Keratinocyte (primary cell): Measurements from ENCODE around the gene ALOX12B. TPM values are rescaled to one million over a fixed set of nuclear protein-coding genes. Genes with fewer than 3 reads are reported as not detected.

ENCODE experiments used
- DNase-seq: peaks from one replicate; pipeline ENCODE4 v3.0.0-alpha.2; 2011; ENCODE audit warnings: low read depth, missing footprints, low spot score
- FAIRE-seq: peaks from 2 replicates; lab custom pipeline; 2011; peaks lifted over from hg19 to GRCh38; lab: Jason Lieb, UNC
- H2AFZ ChIP-seq: 2 replicates; pipeline ENCODE4 v1.6.0; 2012; ENCODE audit warnings: low read length, control low read depth, inconsistent platforms; ENCODE audit not compliant: control insufficient read depth
- H3K27ac ChIP-seq: 2 replicates; pipeline ENCODE4 v1.5.1; 2011; ENCODE audit warnings: low read length; ENCODE audit not compliant: control insufficient read depth, insufficient read depth
- H3K27me3 ChIP-seq: 3 replicates; pipeline ENCODE4 v1.6.0; 2011; ENCODE audit warnings: low read length; ENCODE audit not compliant: control insufficient read depth, insufficient read depth; ENCODE audit errors: extremely low read depth
- H3K36me3 ChIP-seq, 2 experiments: 2 replicates in 1 of 2; 3 replicates in 1 of 2; pipeline ENCODE4 v1.5.1; 2011; ENCODE audit warnings: low read length in 2 of 2, mild to moderate bottlenecking in 1 of 2; ENCODE audit not compliant: control insufficient read depth in 2 of 2, insufficient read depth in 2 of 2; ENCODE audit errors: extremely low read depth in 1 of 2
- H3K4me1 ChIP-seq: 3 replicates; pipeline ENCODE4 v1.5.1; 2011; ENCODE audit warnings: low read length; ENCODE audit not compliant: control insufficient read depth, insufficient read depth; ENCODE audit errors: extremely low read depth
- H3K4me2 ChIP-seq: 3 replicates; pipeline ENCODE4 v1.6.0; 2011; ENCODE audit warnings: low read depth, low read length; ENCODE audit not compliant: control insufficient read depth, insufficient read depth; ENCODE audit errors: extremely low read depth
- H3K4me3 ChIP-seq, 3 experiments: fragments of 200-600 bp in 1 of 3; sonication (generic) in 1 of 3; 2 replicates in 2 of 3; 3 replicates in 1 of 3; pipeline ENCODE4 v1.5.1; 2011 to 2016; ENCODE audit warnings: low read length in 3 of 3, mild to moderate bottlenecking in 3 of 3, control low read depth in 2 of 3, inconsistent platforms in 1 of 3, low read depth in 1 of 3, mixed read lengths in 1 of 3, mixed run types in 1 of 3, moderate library complexity in 1 of 3; ENCODE audit not compliant: control insufficient read depth in 2 of 3, insufficient read depth in 2 of 3; ENCODE audit errors: extremely low read depth in 1 of 3
- H3K79me2 ChIP-seq: 2 replicates; pipeline ENCODE4 v1.6.0; 2012; ENCODE audit warnings: low read length; ENCODE audit not compliant: control insufficient read depth, insufficient read depth
- H3K9ac ChIP-seq: 3 replicates; pipeline ENCODE4 v1.6.0; 2011; ENCODE audit warnings: low read length; ENCODE audit not compliant: control insufficient read depth, insufficient read depth; ENCODE audit errors: extremely low read depth
- H3K9me1 ChIP-seq: 3 replicates; pipeline ENCODE4 v1.6.0; 2011; ENCODE audit warnings: low read length; ENCODE audit not compliant: control insufficient read depth, insufficient read depth; ENCODE audit errors: extremely low read depth
- H3K9me3 ChIP-seq: 2 replicates; pipeline ENCODE4 v1.5.1; 2012; ENCODE audit warnings: low read depth, low read length; ENCODE audit not compliant: control insufficient read depth
- H4K20me1 ChIP-seq: 3 replicates; pipeline ENCODE4 v1.6.0; 2011; ENCODE audit warnings: low read length; ENCODE audit not compliant: control insufficient read depth, insufficient read depth; ENCODE audit errors: extremely low read depth
- EZH2 ChIP-seq: IDR thresholded peaks from one replicate; pipeline ENCODE4 v1.6.1; 2012; ENCODE audit warnings: inconsistent platforms, mild to moderate bottlenecking, low read length, moderate library complexity
- dilution Hi-C: fragments of 300-500 bp; cut with MboI; formaldehyde crosslinking; loops from one replicate; pipeline ENCODE4 v1.7.0; 2020; ENCODE audit warnings: low sequenced_read_pairs; ENCODE audit not compliant: extremely low pct_ligation_motif_present
- polyA plus RNA-seq, 5 experiments: library from polyadenylated mRNA; depleted of rRNA in 3 of 5; stranded (reverse) in 3 of 5; stranded (forward) in 1 of 5; unstranded in 1 of 5; fragments of >200 nt; gene quantifications; 1 replicate in 1 of 5; 2 replicates in 3 of 5; 3 replicates in 1 of 5; pipeline versions ENCODE4 v1.2.1 to v1.2.3, GENCODE V29; 2011 to 2012; ENCODE audit warnings: missing spikeins in 2 of 5, low read depth in 1 of 5, low replicate concordance in 1 of 5
- TF ChIP-seq, protein P1 (sequence below), 3 experiments: IDR thresholded peaks in 1 of 3; conservative IDR thresholded peaks in 1 of 3; optimal IDR thresholded peaks in 1 of 3; 2 replicates in 2 of 3; 3 replicates in 1 of 3; pipeline versions ENCODE3 to v1.5.1; 2011; ENCODE audit warnings: low read length in 3 of 3, mild to moderate bottlenecking in 3 of 3, moderate library complexity in 2 of 3, control low read depth in 1 of 3, inconsistent platforms in 1 of 3; ENCODE audit not compliant: insufficient read depth in 2 of 3; ENCODE audit errors: extremely low read depth in 1 of 3

ALOX12B gene
- polyA plus RNA-seq, 1 donor (not counting 4 experiments of a cell fraction or from before 2014, with no cell fraction given) = 0.47 TPM

DNA sequence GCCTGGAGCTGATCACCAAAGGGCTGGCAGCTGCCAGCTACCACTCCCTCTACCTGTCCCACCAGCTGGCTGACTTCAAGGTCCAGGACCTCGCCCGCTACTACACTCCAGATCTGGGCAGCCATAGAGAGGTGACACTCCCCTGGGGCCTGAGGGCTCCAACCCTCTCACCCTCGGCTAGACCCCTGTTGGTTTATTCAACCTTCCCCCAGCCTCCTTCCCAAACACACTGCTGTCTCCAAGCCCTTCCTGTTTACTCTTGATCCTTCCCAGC, 18.0 kb downstream of the ALOX12B start:
- no peaks in the 10 kb centered on the region for H4K20me1 ChIP-seq
- no peak overlapping the region for H2AFZ ChIP-seq
- no peaks in the 10 kb centered on the region for H3K9me1 ChIP-seq
- H3K9me3 ChIP-seq = no peaks in the 10 kb centered on the region
- H3K4me2 ChIP-seq = no peak overlapping the region
- peaks cover 11% of the 10 kb centered on the region for H3K4me1 ChIP-seq
- H3K27ac ChIP-seq = no peak overlapping the region
- no peaks in the 10 kb centered on the region for H3K36me3 ChIP-seq
- no peak for TF ChIP-seq EZH2
- TF ChIP-seq, protein P1, sequence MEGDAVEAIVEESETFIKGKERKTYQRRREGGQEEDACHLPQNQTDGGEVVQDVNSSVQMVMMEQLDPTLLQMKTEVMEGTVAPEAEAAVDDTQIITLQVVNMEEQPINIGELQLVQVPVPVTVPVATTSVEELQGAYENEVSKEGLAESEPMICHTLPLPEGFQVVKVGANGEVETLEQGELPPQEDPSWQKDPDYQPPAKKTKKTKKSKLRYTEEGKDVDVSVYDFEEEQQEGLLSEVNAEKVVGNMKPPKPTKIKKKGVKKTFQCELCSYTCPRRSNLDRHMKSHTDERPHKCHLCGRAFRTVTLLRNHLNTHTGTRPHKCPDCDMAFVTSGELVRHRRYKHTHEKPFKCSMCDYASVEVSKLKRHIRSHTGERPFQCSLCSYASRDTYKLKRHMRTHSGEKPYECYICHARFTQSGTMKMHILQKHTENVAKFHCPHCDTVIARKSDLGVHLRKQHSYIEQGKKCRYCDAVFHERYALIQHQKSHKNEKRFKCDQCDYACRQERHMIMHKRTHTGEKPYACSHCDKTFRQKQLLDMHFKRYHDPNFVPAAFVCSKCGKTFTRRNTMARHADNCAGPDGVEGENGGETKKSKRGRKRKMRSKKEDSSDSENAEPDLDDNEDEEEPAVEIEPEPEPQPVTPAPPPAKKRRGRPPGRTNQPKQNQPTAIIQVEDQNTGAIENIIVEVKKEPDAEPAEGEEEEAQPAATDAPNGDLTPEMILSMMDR (optimal IDR thresholded peaks at IDR 0.05 in 1 of 3, IDR thresholded peaks at IDR 0.05 in 1 of 3, conservative IDR thresholded peaks at IDR 0.05 in 1 of 3; ENCODE audit: extremely low read depth in 1 of 3, insufficient read depth in 2 of 3, low read length in 3 of 3) = no peak
- FAIRE-seq = no peak
- H3K79me2 ChIP-seq = no peaks in the 10 kb centered on the region
- H3K9ac ChIP-seq = no peak overlapping the region
- H3K27me3 ChIP-seq = peaks cover 37% of the 10 kb centered on the region
- dilution Hi-C loops = no loop called here
- H3K4me3 ChIP-seq = no peak overlapping the region
- DNase-seq = no peak

DNA sequence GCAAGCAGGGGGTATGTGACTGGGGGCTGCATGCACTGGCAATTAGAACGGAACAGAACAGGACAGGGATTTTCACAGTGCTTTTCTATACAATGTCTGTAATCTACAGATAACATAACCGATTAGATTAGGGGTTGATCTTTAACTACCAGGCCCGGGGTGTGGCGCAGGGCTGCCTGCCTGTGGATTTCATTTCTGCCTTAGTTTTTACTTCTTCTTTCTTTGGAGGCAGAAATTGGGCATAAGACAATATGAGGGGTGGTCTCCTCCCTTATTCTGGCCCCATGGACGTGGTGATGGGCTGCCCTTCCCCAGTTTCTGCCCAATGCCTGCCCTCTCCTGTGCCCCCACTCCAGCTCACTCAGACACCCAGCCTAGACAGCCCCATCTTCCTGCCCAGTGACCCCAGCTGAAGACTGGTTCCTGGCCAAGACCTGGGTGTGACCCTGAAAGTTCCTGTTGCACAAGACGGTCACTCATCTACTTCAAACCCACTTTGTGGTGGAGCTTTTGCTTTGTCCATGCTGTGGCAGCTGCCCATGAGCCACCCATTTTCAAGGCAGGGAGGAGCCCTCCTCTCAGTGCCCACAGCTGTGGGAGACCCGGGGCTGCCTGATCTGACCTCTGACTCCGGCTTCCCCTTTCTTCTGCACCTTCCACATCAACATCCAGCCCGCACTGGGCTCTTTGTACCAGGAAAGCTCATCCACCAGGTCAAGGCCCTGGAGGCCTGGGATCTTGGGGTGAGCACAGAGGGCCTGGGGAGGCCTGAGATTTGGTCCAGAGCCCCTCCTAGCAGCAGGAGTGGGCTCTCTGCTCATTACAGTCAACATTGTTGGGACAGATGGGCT, 18.6 kb downstream of the ALOX12B start:
- Histone ChIP-seq H3K4me1 (peaks cover 10% of the 10 kb centered on the region), H3K79me2 (no peaks in the 10 kb centered on the region), H3K9me1 (no peaks in the 10 kb centered on the region), H3K36me3 (no peaks in the 10 kb centered on the region), H3K27me3 (peaks cover 36% of the 10 kb centered on the region), H3K4me3 (no peak overlapping the region), H3K9me3 (no peaks in the 10 kb centered on the region), H2AFZ (no peak overlapping the region), H3K27ac (no peak overlapping the region), H4K20me1 (no peaks in the 10 kb centered on the region), H3K4me2 (no peak overlapping the region), H3K9ac (no peak overlapping the region)
- TF ChIP-seq EZH2 = no peak
- TF ChIP-seq, protein P1 (optimal IDR thresholded peaks at IDR 0.05 in 1 of 3, IDR thresholded peaks at IDR 0.05 in 1 of 3, conservative IDR thresholded peaks at IDR 0.05 in 1 of 3; ENCODE audit: extremely low read depth in 1 of 3, insufficient read depth in 2 of 3, low read length in 3 of 3) = no peak
- dilution Hi-C loops = no loop called here
- no peak for FAIRE-seq
- no peak for DNase-seq
